Breast epithelium (tissue), 3 donors: ENCODE measurements around the gene KCNC3.

Source experiments
- CTCF ChIP-seq, 3 donors: fragments of 450-650 bp; IDR thresholded peaks; one replicate each; pipeline ENCODE4 v1.5.1; 2016 to 2017; ENCODE audit warnings: antibody characterized with exemption in 3 of 3, mild to moderate bottlenecking in 3 of 3, moderate library complexity in 3 of 3
- POLR2A ChIP-seq: fragments of 450-650 bp; IDR thresholded peaks from one replicate; pipeline ENCODE4 v1.6.1; 2016; ENCODE audit warnings: antibody characterized with exemption, mild to moderate bottlenecking, moderate library complexity

- TF ChIP-seq POLR2A (no peak), CTCF (IDR thresholded peaks at IDR 0.05) (no peak)
These were observed 41.8 kb downstream of the KCNC3 start for GRCh38 chr19:50287331-50287730.
